GM18868 (cell line): ENCODE results near the gene TMEM14A.
A peak's percentile ranks its signal among the peaks of the same experiment; 100 is the strongest.

Experiments used
- ATAC-seq: cut with Tn5 transposase; IDR thresholded peaks from one replicate; pipeline ENCODE4 v1.9.1; 2021; ENCODE audit warnings: mild to moderate bottlenecking, moderate library complexity; ENCODE audit not compliant: unreplicated experiment

The TMEM14A gene, protein sequence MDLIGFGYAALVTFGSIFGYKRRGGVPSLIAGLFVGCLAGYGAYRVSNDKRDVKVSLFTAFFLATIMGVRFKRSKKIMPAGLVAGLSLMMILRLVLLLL

GRCh38 chr6:52670502-52671409 lies at the start of gene TMEM14A:
TSS of gene TMEM14A (plus strand) at chr6:52671113. CDS start at chr6:52677103, 5,990 bp downstream.
- peak; percentile 83 for ATAC-seq

- no peak for ATAC-seq
Observed at GRCh38 chr6:52621631-52622030, 49.3 kb upstream of the TMEM14A start.

DNA sequence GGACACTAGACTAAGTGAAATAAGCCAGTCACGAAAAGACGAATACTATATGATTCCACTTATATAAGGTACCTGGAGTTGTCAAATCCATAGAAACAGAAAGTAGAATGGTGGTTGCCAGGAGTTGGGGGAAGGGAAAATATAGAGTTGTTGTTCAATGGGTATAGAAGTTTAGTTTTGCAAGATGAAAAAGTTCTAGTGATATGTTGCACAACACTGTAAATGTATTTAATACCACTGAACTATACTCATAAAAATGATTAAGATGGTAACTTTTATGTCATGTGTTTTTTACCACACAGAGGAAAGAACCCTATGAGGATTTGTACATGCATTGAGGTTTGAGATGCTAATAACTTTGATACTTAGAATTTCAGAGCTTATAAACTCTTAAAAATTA lies 48.1 kb upstream of the TMEM14A start:
- ATAC-seq: no peak

DNA sequence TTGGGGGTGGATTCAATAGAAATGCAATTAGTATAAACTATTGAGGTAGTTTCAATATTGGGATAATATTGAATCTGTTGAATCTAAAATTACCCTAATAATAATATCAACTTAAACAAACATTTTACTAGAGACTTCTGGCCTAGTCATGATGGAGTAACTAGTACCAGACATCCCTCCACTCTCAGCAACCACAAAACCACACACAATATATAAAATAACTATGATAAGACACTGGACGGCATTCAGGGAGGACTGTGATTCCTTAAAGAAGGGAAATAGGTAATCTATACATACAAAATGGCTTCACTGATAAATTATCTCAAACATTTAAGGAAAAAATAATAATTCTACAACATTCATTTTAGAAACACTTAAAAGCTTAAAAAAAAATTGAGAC lies 38.9 kb upstream of the TMEM14A start:
- no peak for ATAC-seq

DNA sequence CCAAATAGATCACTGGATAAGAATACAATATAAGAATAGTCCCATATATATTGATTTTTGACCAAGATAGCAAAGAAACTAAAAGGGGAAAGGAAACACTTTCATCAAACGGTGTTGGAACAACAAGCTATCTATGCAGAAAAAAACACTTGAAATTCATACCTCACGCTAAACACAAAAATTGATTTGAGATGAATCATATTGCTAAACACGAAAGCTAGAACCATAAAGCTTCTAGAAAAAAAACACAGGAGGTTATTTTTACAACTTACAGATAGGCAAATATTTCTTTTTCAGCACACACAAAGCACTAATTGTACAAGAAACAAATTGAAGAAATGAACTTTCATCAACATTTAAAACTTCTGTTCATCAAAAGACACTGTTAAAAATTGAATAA lies 36.7 kb upstream of the TMEM14A start:
- no peak for ATAC-seq

DNA sequence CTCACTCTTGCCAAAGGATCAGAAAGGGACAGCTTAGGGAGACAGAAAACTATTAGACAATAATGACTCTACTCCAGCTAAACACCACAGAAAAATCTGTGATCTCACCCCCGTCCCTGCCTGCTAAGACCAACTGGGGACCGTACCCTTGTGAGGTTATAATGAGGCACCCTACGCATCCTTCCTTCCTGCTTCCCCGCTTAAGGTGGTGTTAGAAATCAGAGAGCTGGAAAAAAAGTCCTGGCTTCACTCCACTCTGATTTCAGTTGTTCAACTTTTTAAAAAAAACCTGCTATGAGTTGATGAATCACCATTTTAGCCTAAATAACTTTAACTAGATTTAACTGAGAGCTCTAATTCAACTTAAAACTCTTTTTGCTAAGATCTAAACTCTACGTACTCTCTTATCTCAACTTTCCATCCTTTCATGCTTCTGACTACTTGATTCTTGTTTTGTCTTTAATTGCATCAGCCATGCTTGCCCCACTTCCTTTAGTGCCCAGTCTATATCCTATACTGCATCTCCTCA lies 35.8 kb upstream of the TMEM14A start:
- ATAC-seq: no peak

DNA sequence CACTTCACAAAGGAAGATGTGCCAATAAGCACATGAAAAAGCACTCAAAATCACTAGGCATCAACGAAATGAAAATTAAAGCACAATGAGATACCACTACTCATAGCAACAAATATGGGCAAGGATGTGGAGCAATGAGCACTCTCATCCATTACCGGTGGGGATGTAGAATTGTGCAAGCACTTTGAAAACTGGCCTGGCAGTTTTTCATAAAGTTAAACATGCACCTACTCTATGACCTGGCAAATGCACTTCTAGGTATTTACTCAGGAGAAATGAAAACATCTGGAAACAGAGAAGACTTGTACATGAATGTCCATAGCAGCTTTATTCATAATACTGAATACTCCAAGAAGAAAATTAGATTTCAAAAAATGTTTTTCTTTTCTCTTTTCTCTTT lies 34.1 kb upstream of the TMEM14A start:
- no peak for ATAC-seq

- no peak for ATAC-seq
Observed at GRCh38 chr6:52639493-52639892, 31.4 kb upstream of the TMEM14A start.

DNA sequence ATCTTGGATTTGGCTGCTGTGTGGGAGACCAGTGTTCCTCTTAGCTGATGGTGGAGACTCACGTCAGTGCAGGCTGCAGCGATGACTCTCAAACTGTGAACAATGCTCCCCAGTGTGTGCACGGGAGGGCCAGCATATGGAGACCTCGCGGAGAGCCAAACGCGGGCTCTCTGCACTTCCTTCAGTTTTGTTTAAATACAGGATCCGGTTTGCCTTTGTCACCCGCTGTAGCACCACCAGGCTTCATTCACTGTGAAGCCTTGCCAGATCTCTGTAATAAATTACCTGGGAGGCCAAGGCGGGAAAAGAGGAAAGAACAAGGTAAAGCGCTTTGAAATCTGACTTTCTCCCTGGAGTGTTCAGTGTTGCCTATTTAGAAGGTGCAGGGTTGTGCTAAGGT lies 30.7 kb upstream of the TMEM14A start:
- no peak for ATAC-seq

GRCh38 chr6:52640916-52641315 lies 30.0 kb upstream of the TMEM14A start:
- ATAC-seq: no peak

DNA sequence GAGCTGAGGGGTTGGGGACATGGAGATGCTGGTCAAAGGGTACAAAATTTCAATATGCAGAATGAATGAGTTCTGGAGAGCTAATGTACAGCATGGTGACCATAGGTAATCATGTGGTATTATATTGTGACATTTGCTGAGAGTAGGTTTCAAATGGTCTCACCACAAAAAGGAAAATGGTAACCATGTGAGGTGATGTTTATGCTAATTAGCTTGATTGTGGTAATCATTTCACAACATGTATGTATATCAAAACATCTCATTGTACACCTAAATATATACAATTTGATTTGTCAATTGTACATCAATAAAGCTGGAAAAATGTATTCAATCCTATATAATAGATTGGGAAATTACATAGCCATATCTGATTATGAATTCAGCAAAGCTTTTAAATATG lies 29.5 kb upstream of the TMEM14A start:
- ATAC-seq: no peak

DNA sequence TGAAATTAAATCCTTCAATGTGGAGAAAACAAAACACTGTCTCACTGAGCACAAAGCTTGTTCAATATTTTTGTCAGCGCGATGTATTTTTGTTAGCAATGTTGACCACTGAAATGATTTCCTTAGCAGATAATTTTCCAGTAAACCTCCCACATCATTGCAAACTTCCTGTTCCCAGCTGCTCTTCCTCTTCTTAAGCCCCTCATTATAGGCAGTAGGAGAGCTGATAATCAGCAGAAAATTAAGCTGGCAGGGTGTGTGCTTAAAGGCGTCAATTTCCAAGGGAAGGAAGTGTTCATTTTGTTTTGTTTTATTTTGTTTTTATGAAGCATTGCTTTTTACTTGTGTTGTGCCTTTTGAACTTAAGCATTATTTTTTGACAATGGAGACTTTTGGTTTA lies 29.1 kb upstream of the TMEM14A start:
- no peak for ATAC-seq

- ATAC-seq: no peak
Observed at GRCh38 chr6:52642368-52642767, 28.5 kb upstream of the TMEM14A start.

GRCh38 chr6:52643158-52643557 lies 27.8 kb upstream of the TMEM14A start:
- ATAC-seq: no peak

DNA sequence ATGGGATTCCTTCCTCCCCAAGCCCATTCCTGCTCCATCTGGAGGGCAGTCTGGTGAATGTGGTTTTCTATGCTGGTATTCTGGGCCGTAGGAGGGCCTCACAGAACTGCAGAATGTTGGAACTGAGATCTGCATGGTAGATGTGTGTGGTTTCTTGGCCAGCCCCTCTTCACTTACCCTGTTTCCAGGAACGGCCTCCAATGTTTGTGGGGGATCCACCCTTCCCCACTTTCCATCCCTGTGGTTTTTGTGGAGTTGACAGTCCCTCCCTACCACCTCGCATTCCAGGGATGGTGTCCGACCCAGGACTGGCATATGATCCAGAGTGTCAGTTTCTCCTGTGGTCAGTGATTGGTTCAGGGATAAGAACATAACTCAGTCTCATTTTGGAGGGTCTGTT lies 26.7 kb upstream of the TMEM14A start:
- ATAC-seq: no peak

DNA sequence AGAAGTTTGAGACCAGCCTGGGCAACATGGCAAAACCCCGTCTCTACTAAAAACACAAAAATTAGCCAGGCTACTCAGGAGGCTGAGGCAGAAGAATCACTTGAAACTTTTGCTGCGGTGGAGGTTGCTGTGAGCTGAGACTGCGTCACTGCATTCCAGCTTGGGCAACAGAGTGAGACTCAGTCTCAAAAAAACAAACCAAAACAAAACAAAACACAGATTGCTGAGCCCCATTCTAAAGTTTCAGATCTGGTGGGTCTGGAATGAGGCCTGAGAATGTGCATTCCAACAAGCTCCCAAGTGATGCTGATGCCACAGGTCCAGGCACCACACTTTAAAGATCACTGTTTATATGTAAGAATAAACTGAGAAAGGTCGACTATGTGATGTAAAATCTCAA lies 24.9 kb upstream of the TMEM14A start:
- ATAC-seq: no peak

DNA sequence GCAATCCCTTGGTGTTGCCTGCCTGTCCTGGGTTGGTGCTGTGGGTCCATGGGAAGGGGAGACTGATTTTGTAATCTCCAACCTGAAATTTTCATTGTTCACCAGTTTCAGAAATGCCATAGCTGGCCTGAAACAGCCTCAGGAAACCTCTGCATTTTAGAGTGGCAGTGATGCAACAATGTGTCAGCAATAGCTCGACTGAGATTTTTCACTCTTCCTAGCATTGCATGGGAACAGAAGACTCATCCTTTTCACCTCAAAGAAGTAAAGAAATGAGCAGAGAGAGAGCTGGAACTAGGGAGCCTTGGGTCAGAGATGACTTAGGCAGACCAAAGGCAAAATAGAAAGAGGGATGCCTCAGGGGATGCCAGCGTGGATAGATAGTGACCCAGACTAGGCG lies 23.7 kb upstream of the TMEM14A start:
- no peak for ATAC-seq

DNA sequence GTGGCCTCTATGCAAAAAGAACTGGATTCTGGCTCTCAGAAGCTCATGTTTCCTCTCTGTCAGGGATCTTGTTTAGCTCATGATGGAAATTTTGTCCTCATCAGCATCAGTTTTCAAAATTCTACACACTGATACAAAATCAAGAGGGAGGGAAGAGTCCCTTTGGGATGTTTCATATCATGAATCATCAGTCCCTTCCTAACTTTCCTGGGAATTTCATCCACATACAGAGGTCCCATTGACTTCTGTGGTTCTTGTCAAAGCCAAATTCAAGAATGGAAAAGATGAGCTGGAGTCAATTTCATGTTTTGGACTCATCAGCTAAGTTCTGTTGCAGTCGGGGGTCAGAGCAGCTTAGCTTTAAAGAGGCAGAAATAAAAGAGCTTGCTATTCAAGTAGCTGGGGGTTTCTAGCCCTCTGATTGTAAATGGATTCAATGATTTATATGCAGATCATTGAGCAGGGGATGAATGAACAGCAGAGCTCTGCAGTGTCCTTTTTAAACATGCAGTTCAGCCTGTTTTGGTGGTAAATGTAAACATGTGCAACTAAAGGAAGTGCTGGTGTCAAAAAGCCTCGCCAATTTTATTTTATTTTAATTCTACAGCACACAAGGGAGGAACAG lies 21.3 kb upstream of the TMEM14A start:
- no peak for ATAC-seq

- ATAC-seq: no peak
Observed at GRCh38 chr6:52650941-52651340, 20.0 kb upstream of the TMEM14A start.

GRCh38 chr6:52653151-52653550 lies 17.8 kb upstream of the TMEM14A start:
- ATAC-seq: no peak

DNA sequence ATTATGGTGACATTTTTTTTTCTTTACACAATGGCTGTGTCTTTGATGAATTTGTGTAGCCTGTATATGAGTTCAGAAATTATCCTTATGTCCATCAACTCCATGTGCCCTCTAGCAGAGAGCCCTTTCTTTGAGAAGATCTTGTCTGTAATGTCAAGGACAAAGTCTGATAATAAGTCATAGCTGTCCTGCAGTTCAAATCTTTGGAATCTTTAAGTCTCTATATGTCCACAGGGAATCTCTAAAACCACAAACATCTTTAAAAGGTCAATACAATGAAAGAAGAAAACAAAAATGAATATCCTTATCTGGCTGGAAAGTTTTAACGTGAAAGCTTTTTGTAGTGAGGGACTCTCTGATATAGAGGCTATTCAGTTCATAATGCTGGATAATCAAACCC lies 16.9 kb upstream of the TMEM14A start:
- no peak for ATAC-seq

DNA sequence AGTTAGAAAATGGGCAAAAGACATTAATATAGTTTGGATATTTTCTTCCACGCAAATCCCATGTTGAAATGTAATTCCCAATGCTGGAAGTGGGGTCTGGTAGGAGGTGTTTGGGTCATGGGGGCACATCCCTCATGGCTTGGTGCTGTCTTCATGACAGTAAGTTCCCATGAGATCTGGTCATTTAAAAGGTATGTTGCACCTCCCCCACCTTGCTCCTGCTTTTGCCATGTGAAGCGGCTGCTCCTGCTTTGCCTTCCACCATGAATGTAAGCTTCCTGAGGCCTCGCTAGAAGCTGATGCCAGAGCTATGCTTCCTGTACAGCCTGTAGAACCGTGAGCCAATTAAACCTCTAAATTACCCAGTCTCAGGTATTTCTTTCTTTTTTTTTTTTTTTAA lies 16.3 kb upstream of the TMEM14A start:
- no peak for ATAC-seq
